K562 (cell line): ENCODE measurements around the gene AIFM1. TPM values are rescaled to one million over a fixed set of nuclear protein-coding genes. Genes with fewer than 3 reads are reported as not detected.

ENCODE experiments used
- ARID4B ChIP-seq: sonication (generic); formaldehyde crosslinking; IDR thresholded peaks from 2 replicates; pipeline ENCODE4 v1.8.0; 2022; ENCODE audit warnings: mild to moderate bottlenecking, missing genetic modification reagents
- CREM ChIP-seq: IDR thresholded peaks from 2 replicates; pipeline ENCODE4 v1.6.1; 2014; ENCODE audit warnings: antibody characterized with exemption, low read depth
- DACH1 ChIP-seq: fragments of 450-650 bp; IDR thresholded peaks from 2 replicates; pipeline ENCODE4 v1.6.1; 2018; ENCODE audit not compliant: partially characterized antibody
- ETV1 ChIP-seq: fragments of 450-650 bp; conservative IDR thresholded peaks from 2 replicates; pipeline ENCODE4 v1.6.1; 2016; ENCODE audit warnings: missing genetic modification characterization, control low read depth, low read depth, missing compliant biosample characterization
- GABPA ChIP-seq: fragments of 200-800 bp; sonication (Bioruptor generic); conservative IDR thresholded peaks from 2 replicates; pipeline ENCODE4 v1.6.1; 2016; ENCODE audit warnings: low read depth, missing genetic modification characterization, missing compliant biosample characterization
- MNT ChIP-seq, 2 experiments: fragments of 450-650 bp; conservative IDR thresholded peaks; 2 replicates each; pipeline ENCODE4 v1.6.1; 2017; ENCODE audit warnings: mild to moderate bottlenecking in 2 of 2, moderate library complexity in 2 of 2
- NFE2L1 ChIP-seq: fragments of 450-650 bp; IDR thresholded peaks from 2 replicates; pipeline ENCODE4 v1.6.1; 2016; ENCODE audit warnings: missing genetic modification characterization, low read depth, mild to moderate bottlenecking, missing compliant biosample characterization, moderate library complexity, borderline replicate concordance
- NKRF ChIP-seq: fragments of 450-650 bp; IDR thresholded peaks from 2 replicates; pipeline ENCODE4 v1.6.1; 2016; ENCODE audit warnings: borderline replicate concordance
- NR4A1 ChIP-seq, 2 experiments: fragments of 250-450 bp in 1 of 2; fragments of 450-650 bp in 1 of 2; sonication (Bioruptor Pico) in 1 of 2; IDR thresholded peaks; 2 replicates each; pipeline versions ENCODE4 v1.4.0 to v1.6.1; 2016 to 2020; ENCODE audit warnings: mild to moderate bottlenecking in 2 of 2, missing compliant biosample characterization in 1 of 2, missing genetic modification characterization in 1 of 2, moderate library complexity in 1 of 2
- PTRF ChIP-seq: fragments of 450-650 bp; IDR thresholded peaks from 2 replicates; pipeline ENCODE4 v1.6.1; 2016; ENCODE audit warnings: mild to moderate bottlenecking, missing genetic modification characterization, missing compliant biosample characterization
- YY1 ChIP-seq, 3 experiments: IDR thresholded peaks; 2 replicates each; pipeline ENCODE4 v1.6.1; 2011; ENCODE audit warnings: low read length in 2 of 3, mild to moderate bottlenecking in 2 of 3, moderate library complexity in 2 of 3, borderline replicate concordance in 1 of 3, control low read depth in 1 of 3, low read depth in 1 of 3; ENCODE audit not compliant: insufficient read depth in 3 of 3, insufficient replicate concordance in 2 of 3, control insufficient read depth in 1 of 3, insufficient read length in 1 of 3; ENCODE audit errors: extremely low read depth in 1 of 3
- ZFP36 ChIP-seq: fragments of 150-350 bp; IDR thresholded peaks from 2 replicates; pipeline ENCODE4 v1.6.1; 2018; ENCODE audit warnings: low read length, low read depth; ENCODE audit not compliant: partially characterized antibody
- ZFX ChIP-seq: sonication (generic); formaldehyde crosslinking; IDR thresholded peaks from 2 replicates; pipeline ENCODE4 v1.8.0; 2022; ENCODE audit warnings: mild to moderate bottlenecking, missing genetic modification reagents, moderate library complexity
- polyA plus RNA-seq, 8 experiments: library from polyadenylated mRNA; depleted of rRNA in 4 of 8; stranded (reverse) in 5 of 8; unstranded in 3 of 8; fragments of >200 nt; fragmentation: Nextera tagmentation in 2 of 8; fragmentation: Illumina TruSeq in 1 of 8; extraction: Ambion mirVana in 2 of 8; extraction: Trizol in 1 of 8; gene quantifications; 2 replicates each; pipeline versions ENCODE4 v1.2.1 to v1.2.3, GENCODE V29; 2011 to 2014; ENCODE audit warnings: inconsistent platforms in 1 of 8, missing spikeins in 1 of 8
- total RNA-seq, 7 experiments: library from RNA; depleted of rRNA in 6 of 7; stranded (reverse); fragments of >200 nt in 6 of 7; fragmentation: Illumina TruSeq in 2 of 7; extraction: Trizol in 2 of 7; gene quantifications; 2 replicates each; pipeline versions ENCODE4 v1.2.1 to v1.2.3, GENCODE V29; 2011 to 2021; ENCODE audit warnings: low replicate concordance in 1 of 7
- TF ChIP-seq, protein P1 (sequence below): fragments of 250-450 bp; sonication (Bioruptor Pico); IDR thresholded peaks from 2 replicates; pipeline ENCODE4 v1.8.0; 2021; ENCODE audit warnings: borderline replicate concordance, mild to moderate bottlenecking, moderate library complexity; ENCODE audit not compliant: poor library complexity, severe bottlenecking

The AIFM1 gene
- total and polyA plus RNA-seq, 9 of the 15 experiments (the other 6 are each of a cell fraction or from before 2014, with no cell fraction given), result 51.0 to 117 (median 91.2) TPM

- TF ChIP-seq YY1 (IDR thresholded peaks at IDR 0.05; ENCODE audit: borderline replicate concordance in 1 of 3, control insufficient read depth in 1 of 3, extremely low read depth in 1 of 3, insufficient read depth in 3 of 3, insufficient read length in 1 of 3, insufficient replicate concordance in 2 of 3, low read depth in 1 of 3, low read length in 2 of 3) (no peak), NFE2L1 (tag) (no peak), PTRF (tag) (no peak), NKRF (0 out of 2 replicates have a peak, but pooled peaks have one; percentile 26), GABPA (tag) (peak; percentile 75), ETV1 (tag) (0 out of 2 replicates have a peak, but pooled peaks have one; percentile 41), ARID4B (peak; percentile 43; the same call in 1 of the 2 replicates), DACH1 (peak; percentile 75), CREM (peak; percentile 77), ZFX (peak; percentile 20; the same call in 1 of the 2 replicates), NR4A1 (CRISPR knock-in tag; IDR thresholded peaks at IDR 0.05) (no peak), NR4A1 (tag; IDR thresholded peaks at IDR 0.05) (no peak), ZFP36 (peak; percentile 34), MNT (conservative IDR thresholded peaks at IDR 0.05) (peak in 1 of 2 experiments; percentile 30; a peak in 1 of 4 replicates)
- TF ChIP-seq, protein P1, sequence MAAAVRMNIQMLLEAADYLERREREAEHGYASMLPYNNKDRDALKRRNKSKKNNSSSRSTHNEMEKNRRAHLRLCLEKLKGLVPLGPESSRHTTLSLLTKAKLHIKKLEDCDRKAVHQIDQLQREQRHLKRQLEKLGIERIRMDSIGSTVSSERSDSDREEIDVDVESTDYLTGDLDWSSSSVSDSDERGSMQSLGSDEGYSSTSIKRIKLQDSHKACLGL (CRISPR knock-in tag), result no peak
Observed at GRCh38 chrX:130108647-130109428, 56.8 kb downstream of the AIFM1 start (continued).
